Panc1 (cell line): ENCODE results near the gene PDE11A. TPM values are rescaled to one million over a fixed set of nuclear protein-coding genes. Genes with fewer than 3 reads are reported as not detected.

Experiments used
- ATAC-seq: fragments of 200-7000 bp; cut with Tn5 transposase; 2 replicates; pipeline ENCODE4 v1.9.1; 2020; ENCODE audit warnings: mild to moderate bottlenecking, moderate library complexity
- BruUV-seq: library from RNA; stranded (reverse); fragments of 400-500 nt; replicated peaks from 2 replicates; lab custom pipeline; 2021; lab: Mats Ljungman, UMichigan
- CTCF ChIA-PET: fragments of 300-600 bp; sonication (Branson Sonifier 250); formaldehyde crosslinking; loops from one replicate; lab custom pipeline; 2022; ENCODE audit warnings: antibody characterized with exemption; lab: Charles Lee
- POLR2A ChIA-PET: fragments of 300-600 bp; sonication (Branson Sonifier 250); formaldehyde crosslinking; loops from one replicate; lab custom pipeline; 2022; ENCODE audit warnings: antibody characterized with exemption; lab: Charles Lee
- DNase-seq: peaks from one replicate; pipeline ENCODE4 v3.0.0-alpha.2; 2010; ENCODE audit warnings: low read depth, low spot score
- H3K27ac ChIP-seq: 2 replicates; pipeline ENCODE4 v1.5.1; 2011; ENCODE audit warnings: mild to moderate bottlenecking, low read length, inconsistent platforms
- H3K27me3 ChIP-seq: fragments of 200-500 bp; sonication (Bioruptor generic); 2 replicates; pipeline ENCODE4 v1.6.0; 2014; ENCODE audit warnings: low read length, inconsistent platforms; ENCODE audit not compliant: control insufficient read depth, insufficient read depth
- H3K36me3 ChIP-seq: fragments of 200-500 bp; sonication (Bioruptor generic); 2 replicates; pipeline ENCODE4 v1.5.1; 2014; ENCODE audit warnings: inconsistent platforms, mild to moderate bottlenecking, low read length, moderate library complexity; ENCODE audit not compliant: control insufficient read depth, insufficient read depth
- H3K4me1 ChIP-seq: 2 replicates; pipeline ENCODE4 v1.5.1; 2011; ENCODE audit warnings: inconsistent platforms, mild to moderate bottlenecking, low read length, moderate library complexity; ENCODE audit not compliant: control insufficient read depth, insufficient read depth
- H3K4me3 ChIP-seq, 2 experiments: 2 replicates each; pipeline ENCODE4 v1.5.1; 2011 to 2012; ENCODE audit warnings: low read depth in 2 of 2, low read length in 2 of 2, mild to moderate bottlenecking in 2 of 2, inconsistent platforms in 1 of 2, moderate library complexity in 1 of 2
- H3K9me3 ChIP-seq: fragments of 200-500 bp; sonication (Bioruptor generic); 2 replicates; pipeline ENCODE4 v1.5.1; 2014; ENCODE audit warnings: low read depth, mild to moderate bottlenecking, inconsistent platforms, low read length, moderate library complexity; ENCODE audit not compliant: control insufficient read depth, insufficient read depth
- POLR2AphosphoS5 ChIP-seq: IDR thresholded peaks from 2 replicates; pipeline ENCODE4 v1.6.1; 2012; ENCODE audit warnings: mild to moderate bottlenecking, low read depth, low read length, moderate library complexity
- SIN3A ChIP-seq: IDR thresholded peaks from 2 replicates; pipeline ENCODE4 v1.6.1; 2012; ENCODE audit warnings: low read depth, mild to moderate bottlenecking, low read length, moderate library complexity, borderline replicate concordance; ENCODE audit not compliant: insufficient read depth
- TCF7L2 ChIP-seq: IDR thresholded peaks from 2 replicates; pipeline ENCODE4 v1.6.1; 2011; ENCODE audit warnings: mild to moderate bottlenecking, low read depth, low read length, inconsistent platforms
- in situ Hi-C: cut with HindIII; loops from 2 replicates; pipeline ENCODE4 v1.10.0; 2016; ENCODE audit warnings: low sequenced_read_pairs, low pct_unique_long_range_greater_than_20kb
- intact Hi-C: fragments of 100-400 bp; cut with micrococcal nuclease; formaldehyde crosslinking; loops from one replicate; pipeline ENCODE4 v1.10.0; 2022; ENCODE audit not compliant: unreplicated experiment
- total RNA-seq: library from RNA; stranded (reverse); gene quantifications from one replicate; pipeline ENCODE4 v1.2.1, GENCODE V29; 2021; ENCODE audit not compliant: unreplicated experiment
- TF ChIP-seq, protein P1 (sequence below): fragments of 450-650 bp; IDR thresholded peaks from 2 replicates; pipeline ENCODE4 v1.5.1; 2017; ENCODE audit warnings: mild to moderate bottlenecking
- TF ChIP-seq, protein P2 (sequence below), 2 experiments: IDR thresholded peaks; 2 replicates each; pipeline ENCODE4 v1.6.1; 2011 to 2012; ENCODE audit warnings: low read depth in 2 of 2, control low read depth in 1 of 2, low read length in 1 of 2, mild to moderate bottlenecking in 1 of 2, moderate library complexity in 1 of 2; ENCODE audit not compliant: insufficient read depth in 1 of 2

PDE11A gene
- total RNA-seq, 1 experiment from 2014 or later = not detected

DNA sequence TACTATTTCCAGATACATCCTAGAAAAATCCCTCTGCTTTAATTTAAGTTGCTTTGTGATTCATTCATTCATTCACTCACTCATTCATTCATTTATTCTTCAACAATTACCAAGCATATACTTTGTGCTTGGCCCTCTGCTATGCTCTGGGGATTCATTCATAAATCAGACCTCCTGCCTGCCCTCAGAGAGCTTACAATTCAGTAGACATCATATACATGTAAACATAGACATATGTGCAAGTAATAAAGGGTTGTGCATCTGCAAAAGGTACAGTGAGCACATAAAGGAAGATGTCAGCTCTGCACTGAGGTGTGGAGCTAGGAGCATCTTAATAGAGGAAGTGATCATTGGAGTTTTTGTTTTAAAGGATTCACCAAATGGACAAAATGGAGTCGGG is 490.6 kb downstream of the PDE11A start:
- ChIA-PET POLR2A (no interaction called here), CTCF (no interaction called here)
- TF ChIP-seq, protein P1, sequence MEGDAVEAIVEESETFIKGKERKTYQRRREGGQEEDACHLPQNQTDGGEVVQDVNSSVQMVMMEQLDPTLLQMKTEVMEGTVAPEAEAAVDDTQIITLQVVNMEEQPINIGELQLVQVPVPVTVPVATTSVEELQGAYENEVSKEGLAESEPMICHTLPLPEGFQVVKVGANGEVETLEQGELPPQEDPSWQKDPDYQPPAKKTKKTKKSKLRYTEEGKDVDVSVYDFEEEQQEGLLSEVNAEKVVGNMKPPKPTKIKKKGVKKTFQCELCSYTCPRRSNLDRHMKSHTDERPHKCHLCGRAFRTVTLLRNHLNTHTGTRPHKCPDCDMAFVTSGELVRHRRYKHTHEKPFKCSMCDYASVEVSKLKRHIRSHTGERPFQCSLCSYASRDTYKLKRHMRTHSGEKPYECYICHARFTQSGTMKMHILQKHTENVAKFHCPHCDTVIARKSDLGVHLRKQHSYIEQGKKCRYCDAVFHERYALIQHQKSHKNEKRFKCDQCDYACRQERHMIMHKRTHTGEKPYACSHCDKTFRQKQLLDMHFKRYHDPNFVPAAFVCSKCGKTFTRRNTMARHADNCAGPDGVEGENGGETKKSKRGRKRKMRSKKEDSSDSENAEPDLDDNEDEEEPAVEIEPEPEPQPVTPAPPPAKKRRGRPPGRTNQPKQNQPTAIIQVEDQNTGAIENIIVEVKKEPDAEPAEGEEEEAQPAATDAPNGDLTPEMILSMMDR = no peak
- TF ChIP-seq, protein P2, sequence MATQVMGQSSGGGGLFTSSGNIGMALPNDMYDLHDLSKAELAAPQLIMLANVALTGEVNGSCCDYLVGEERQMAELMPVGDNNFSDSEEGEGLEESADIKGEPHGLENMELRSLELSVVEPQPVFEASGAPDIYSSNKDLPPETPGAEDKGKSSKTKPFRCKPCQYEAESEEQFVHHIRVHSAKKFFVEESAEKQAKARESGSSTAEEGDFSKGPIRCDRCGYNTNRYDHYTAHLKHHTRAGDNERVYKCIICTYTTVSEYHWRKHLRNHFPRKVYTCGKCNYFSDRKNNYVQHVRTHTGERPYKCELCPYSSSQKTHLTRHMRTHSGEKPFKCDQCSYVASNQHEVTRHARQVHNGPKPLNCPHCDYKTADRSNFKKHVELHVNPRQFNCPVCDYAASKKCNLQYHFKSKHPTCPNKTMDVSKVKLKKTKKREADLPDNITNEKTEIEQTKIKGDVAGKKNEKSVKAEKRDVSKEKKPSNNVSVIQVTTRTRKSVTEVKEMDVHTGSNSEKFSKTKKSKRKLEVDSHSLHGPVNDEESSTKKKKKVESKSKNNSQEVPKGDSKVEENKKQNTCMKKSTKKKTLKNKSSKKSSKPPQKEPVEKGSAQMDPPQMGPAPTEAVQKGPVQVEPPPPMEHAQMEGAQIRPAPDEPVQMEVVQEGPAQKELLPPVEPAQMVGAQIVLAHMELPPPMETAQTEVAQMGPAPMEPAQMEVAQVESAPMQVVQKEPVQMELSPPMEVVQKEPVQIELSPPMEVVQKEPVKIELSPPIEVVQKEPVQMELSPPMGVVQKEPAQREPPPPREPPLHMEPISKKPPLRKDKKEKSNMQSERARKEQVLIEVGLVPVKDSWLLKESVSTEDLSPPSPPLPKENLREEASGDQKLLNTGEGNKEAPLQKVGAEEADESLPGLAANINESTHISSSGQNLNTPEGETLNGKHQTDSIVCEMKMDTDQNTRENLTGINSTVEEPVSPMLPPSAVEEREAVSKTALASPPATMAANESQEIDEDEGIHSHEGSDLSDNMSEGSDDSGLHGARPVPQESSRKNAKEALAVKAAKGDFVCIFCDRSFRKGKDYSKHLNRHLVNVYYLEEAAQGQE (IDR thresholded peaks at IDR 0.05; ENCODE audit: insufficient read depth in 1 of 2, low read depth in 2 of 2, low read length in 1 of 2) = no peak
- TF ChIP-seq SIN3A = no peak
- no peak for TF ChIP-seq TCF7L2
- TF ChIP-seq POLR2AphosphoS5 = no peak
- no peaks in the 10 kb centered on the region for H3K9me3 ChIP-seq
- in situ Hi-C loops (no loop called here), intact Hi-C loops (no loop called here)
- H3K4me1 ChIP-seq = no peaks in the 10 kb centered on the region
- no peaks in the 10 kb centered on the region for H3K36me3 ChIP-seq
- H3K4me3 ChIP-seq = no peak overlapping the region
- H3K27ac ChIP-seq = no peak overlapping the region
- DNase-seq (no peak), ATAC-seq (no peak)
- BruUV-seq = no TSS peak
- H3K27me3 ChIP-seq = no peaks in the 10 kb centered on the region

DNA sequence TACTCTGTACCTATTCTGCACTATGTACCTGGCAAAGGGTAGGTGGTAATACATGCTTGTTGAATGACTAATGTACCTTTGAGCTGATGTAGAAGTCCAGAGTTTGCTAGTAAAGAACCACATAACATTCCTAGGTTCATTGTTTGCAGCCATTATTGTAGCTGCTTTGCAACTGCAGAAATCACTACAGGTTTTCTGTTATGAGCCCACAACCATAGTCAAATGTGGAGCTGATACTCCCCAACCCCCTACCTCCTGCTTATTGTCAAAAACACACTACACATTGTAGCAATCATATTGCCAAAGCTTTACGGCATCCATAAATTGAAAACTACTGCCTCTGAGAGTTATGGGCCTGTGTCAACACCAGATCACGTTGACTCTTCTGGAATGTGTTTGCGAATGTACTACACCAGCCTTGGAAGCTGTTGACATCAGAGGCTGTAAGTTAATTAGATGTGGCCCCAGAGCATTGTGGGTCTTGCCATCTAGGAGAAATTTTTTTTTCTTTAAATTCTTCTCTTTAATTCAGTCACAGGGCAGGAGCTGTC is 493.0 kb downstream of the PDE11A start:
- H3K4me1 ChIP-seq = no peaks in the 10 kb centered on the region
- DNase-seq (no peak), ATAC-seq (no peak)
- TF ChIP-seq, protein P1 = no peak
- no peak for TF ChIP-seq TCF7L2
- POLR2A ChIA-PET = no interaction called here
- no peaks in the 10 kb centered on the region for H3K27me3 ChIP-seq
- CTCF ChIA-PET = no interaction called here
- no peak overlapping the region for H3K27ac ChIP-seq
- intact Hi-C loops (no loop called here), in situ Hi-C loops (no loop called here)
- H3K4me3 ChIP-seq = no peak overlapping the region
- no peaks in the 10 kb centered on the region for H3K36me3 ChIP-seq
- no peaks in the 10 kb centered on the region for H3K9me3 ChIP-seq
- BruUV-seq = no TSS peak
